OCI-LY3 (cell line): ENCODE results near the gene FUOM.

Experiments used
- CTCF ChIP-seq: fragments of 200-600, 300-600 bp; sonication (generic); IDR thresholded peaks from 2 replicates; pipeline ENCODE4 v1.5.1; 2014; ENCODE audit warnings: antibody characterized with exemption, low read length, low read depth
- EZH2phosphoT487 ChIP-seq: fragments of 200-600 bp; shearing (Covaris generic); IDR thresholded peaks from 2 replicates; pipeline ENCODE4 v1.6.1; 2018; ENCODE audit warnings: antibody characterized with exemption, mixed run types, low read depth

- TF ChIP-seq CTCF (no peak), EZH2phosphoT487 (no peak)
Observed at GRCh38 chr10:133357285-133358161, at the start of gene FUOM.
